GM10248 (cell line): ENCODE measurements around the gene METTL25.
A peak's percentile ranks its signal among the peaks of the same experiment; 100 is the strongest.

Source experiments
- CTCF ChIA-PET: fragments of 300-600 bp; sonication (Branson Sonifier 250); formaldehyde crosslinking; extraction: SDS; loops from one replicate; lab custom pipeline; 2021; ENCODE audit warnings: antibody characterized with exemption; lab: Yijun Ruan, JAX
- POLR2A ChIA-PET: fragments of 350-650 bp; sonication (Branson Sonifier 250); formaldehyde crosslinking; extraction: SDS; loops from one replicate; lab custom pipeline; 2020; ENCODE audit warnings: antibody characterized with exemption; lab: Yijun Ruan, JAX
- DNase-seq: peaks from one replicate; pipeline ENCODE4 v3.0.0; 2012; ENCODE audit errors: extremely low spot score
- CTCF ChIP-seq: IDR thresholded peaks from 2 replicates; pipeline ENCODE4 v1.5.1; 2012; ENCODE audit warnings: mild to moderate bottlenecking, low read depth; ENCODE audit errors: extremely low read depth, missing control alignments, control extremely low read depth

Gene METTL25

DNA sequence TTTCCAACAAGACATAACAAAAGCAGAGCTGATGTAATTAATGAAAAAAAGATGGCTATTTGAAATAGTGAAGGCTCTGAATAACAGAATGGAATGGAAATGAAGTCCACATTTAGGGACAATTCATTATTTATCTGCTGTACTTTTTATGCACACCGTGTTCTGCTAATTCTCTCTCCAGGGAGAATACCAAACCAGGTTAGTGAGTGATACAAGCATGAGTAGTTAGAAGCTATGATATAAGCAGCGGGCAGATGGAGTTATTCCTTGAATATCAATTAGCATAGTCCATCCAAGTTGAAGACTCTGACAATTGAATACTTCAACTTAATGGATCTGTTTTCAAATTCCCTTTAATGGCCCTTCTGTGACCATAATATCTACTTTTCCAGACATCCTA is 166.3 kb downstream of the METTL25 start:
- CTCF ChIA-PET, result interaction anchor here (0.9 to 3.1 kb wide), 6 partner anchors 11 to 1979 kb away, joined by 3 to 11 read pairs (median 4); partner anchors contain the start of gene TMTC2

DNA sequence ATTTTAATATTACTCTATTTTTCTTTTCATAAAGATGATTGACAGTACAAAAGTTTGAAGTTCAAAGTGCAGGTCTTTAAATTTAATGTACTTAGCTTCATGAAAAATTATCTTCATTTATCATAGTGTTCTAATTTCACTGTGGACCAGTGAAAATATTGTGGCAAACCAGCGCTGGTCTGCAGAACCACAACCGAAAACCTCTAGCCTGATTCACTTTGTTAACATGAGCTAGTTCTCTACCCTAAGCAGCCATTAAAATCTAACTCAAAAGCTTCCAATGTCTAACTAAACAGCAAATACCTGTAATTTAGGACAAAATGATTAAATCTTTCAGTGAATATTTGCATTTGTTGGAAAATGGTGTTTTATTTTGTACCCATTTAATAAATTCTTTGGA is 167.3 kb downstream of the METTL25 start:
- CTCF ChIA-PET, result interaction anchor here (0.7 to 1.9 kb wide), 6 partner anchors 9 to 1978 kb away, joined by 3 to 7 read pairs (median 4); no protein-coding TSS in a partner anchor
- DNase-seq, result no peak
- TF ChIP-seq CTCF, result no peak
- POLR2A ChIA-PET, result no interaction called here

More for the DNA sequence above, 166.3 kb downstream of the METTL25 start:
- DNase-seq, result no peak
- TF ChIP-seq CTCF, result no peak
- POLR2A ChIA-PET, result no interaction called here

DNA sequence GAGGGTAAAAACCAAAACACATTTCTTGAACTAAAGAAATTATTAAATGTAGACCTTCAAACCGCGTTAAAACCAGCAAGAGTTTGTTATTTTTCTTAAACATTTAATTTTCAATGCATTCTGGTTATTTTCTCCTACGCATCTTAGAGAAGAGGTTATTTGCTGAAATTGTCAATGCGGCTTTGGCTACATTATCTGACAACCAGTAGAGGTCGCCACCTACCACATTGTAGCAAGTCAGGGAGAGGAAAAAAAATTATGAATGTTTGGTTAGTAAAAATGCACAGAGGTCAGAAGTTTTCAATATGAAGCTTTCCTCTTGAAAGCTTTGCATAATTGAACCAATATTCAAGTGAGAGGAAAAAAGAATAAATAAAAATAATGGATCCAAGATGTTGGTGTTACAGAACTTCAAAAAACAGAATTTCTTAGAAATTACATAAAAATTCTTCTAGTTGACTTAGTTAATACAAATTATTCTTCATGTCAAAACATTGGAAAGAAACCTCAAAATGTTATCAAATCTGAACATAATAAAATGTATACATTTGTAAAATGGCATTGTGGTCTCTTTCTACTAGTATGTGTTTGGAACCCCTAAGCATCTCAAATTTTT is 168.9 kb downstream of the METTL25 start:
- CTCF ChIA-PET, result interaction anchor here (0.6 to 1.9 kb wide), 18 partner anchors 9 to 1433 kb away, joined by 3 to 7 read pairs (median 4); partner anchors contain the start of gene TMTC2
- peak; percentile 32 for DNase-seq
- POLR2A ChIA-PET, result no interaction called here

More for the DNA sequence above, 168.9 kb downstream of the METTL25 start:
- peak; percentile 82 for TF ChIP-seq CTCF
